ENCODE results near the gene SEC24D. TPM values are rescaled to one million over a fixed set of nuclear protein-coding genes. Genes with fewer than 3 reads are reported as not detected.
A peak's percentile ranks its signal among the peaks of the same experiment; 100 is the strongest.

SEC24D gene
- total RNA-seq, 1 experiment from 2014 or later = 35.8 TPM

- Histone ChIP-seq H3K9me3 (ENCODE audit: low read depth, low read length, poor library complexity, severe bottlenecking) (no peaks in the 10 kb centered on the region), H3K36me3 (ENCODE audit: insufficient read depth, low read length, poor library complexity, severe bottlenecking) (peaks cover 15% of the 10 kb centered on the region), H3K4me3 (ENCODE audit: low read depth, low read length, poor library complexity, severe bottlenecking) (no peak overlapping the region), H3K4me1 (ENCODE audit: insufficient read depth, low read length, poor library complexity, severe bottlenecking) (no peaks in the 10 kb centered on the region), H3K27ac (ENCODE audit: low read depth, low read length, poor library complexity, severe bottlenecking) (no peak overlapping the region), H3K27me3 (replicated peaks; ENCODE audit: insufficient read depth, low read depth, low read length, poor library complexity) (no peaks in the 10 kb centered on the region)
- POLR2A ChIA-PET (ENCODE audit: low non-redundant PET) = no interaction called here
- no peak for TF ChIP-seq EZH2 (IDR thresholded peaks at IDR 0.05; ENCODE audit: borderline replicate concordance, low read depth, low read length, poor library complexity, severe bottlenecking)
- TF ChIP-seq, protein P1, sequence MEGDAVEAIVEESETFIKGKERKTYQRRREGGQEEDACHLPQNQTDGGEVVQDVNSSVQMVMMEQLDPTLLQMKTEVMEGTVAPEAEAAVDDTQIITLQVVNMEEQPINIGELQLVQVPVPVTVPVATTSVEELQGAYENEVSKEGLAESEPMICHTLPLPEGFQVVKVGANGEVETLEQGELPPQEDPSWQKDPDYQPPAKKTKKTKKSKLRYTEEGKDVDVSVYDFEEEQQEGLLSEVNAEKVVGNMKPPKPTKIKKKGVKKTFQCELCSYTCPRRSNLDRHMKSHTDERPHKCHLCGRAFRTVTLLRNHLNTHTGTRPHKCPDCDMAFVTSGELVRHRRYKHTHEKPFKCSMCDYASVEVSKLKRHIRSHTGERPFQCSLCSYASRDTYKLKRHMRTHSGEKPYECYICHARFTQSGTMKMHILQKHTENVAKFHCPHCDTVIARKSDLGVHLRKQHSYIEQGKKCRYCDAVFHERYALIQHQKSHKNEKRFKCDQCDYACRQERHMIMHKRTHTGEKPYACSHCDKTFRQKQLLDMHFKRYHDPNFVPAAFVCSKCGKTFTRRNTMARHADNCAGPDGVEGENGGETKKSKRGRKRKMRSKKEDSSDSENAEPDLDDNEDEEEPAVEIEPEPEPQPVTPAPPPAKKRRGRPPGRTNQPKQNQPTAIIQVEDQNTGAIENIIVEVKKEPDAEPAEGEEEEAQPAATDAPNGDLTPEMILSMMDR (conservative IDR thresholded peaks at IDR 0.05; ENCODE audit: low read depth, low read length) = no peak
- DNase-seq (ENCODE audit: low spot score) = no peak
- no TSS peak for BruUV-seq (replicated peaks)
- CTCF ChIA-PET = no interaction called here
- intact Hi-C loops (cut with micrococcal nuclease; ENCODE audit: unreplicated experiment) = no loop called here
Measured at GRCh38 chr4:118732591-118733330, 103.2 kb downstream of the SEC24D start.

- H3K27ac ChIP-seq (ENCODE audit: low read depth, low read length, poor library complexity, severe bottlenecking) = no peak overlapping the region
- H3K9me3 ChIP-seq (ENCODE audit: low read depth, low read length, poor library complexity, severe bottlenecking) = no peaks in the 10 kb centered on the region
- POLR2A ChIA-PET (ENCODE audit: low non-redundant PET) = no interaction called here
- H3K4me3 ChIP-seq (ENCODE audit: low read depth, low read length, poor library complexity, severe bottlenecking) = no peak overlapping the region
- no peak for TF ChIP-seq EZH2 (IDR thresholded peaks at IDR 0.05; ENCODE audit: borderline replicate concordance, low read depth, low read length, poor library complexity, severe bottlenecking)
- TF ChIP-seq, protein P1 (conservative IDR thresholded peaks at IDR 0.05; ENCODE audit: low read depth, low read length) = no peak
- H3K36me3 ChIP-seq (ENCODE audit: insufficient read depth, low read length, poor library complexity, severe bottlenecking) = peaks cover 17% of the 10 kb centered on the region
- no peak for DNase-seq (ENCODE audit: low spot score)
- BruUV-seq (replicated peaks) = no TSS peak
- intact Hi-C loops (cut with micrococcal nuclease; ENCODE audit: unreplicated experiment) = no loop called here
- no peaks in the 10 kb centered on the region for H3K27me3 ChIP-seq (replicated peaks; ENCODE audit: insufficient read depth, low read depth, low read length, poor library complexity)
- CTCF ChIA-PET = no interaction called here
- H3K4me1 ChIP-seq (ENCODE audit: insufficient read depth, low read length, poor library complexity, severe bottlenecking) = no peaks in the 10 kb centered on the region
Measured at GRCh38 chr4:118730683-118731082, 105.2 kb downstream of the SEC24D start.

DNA sequence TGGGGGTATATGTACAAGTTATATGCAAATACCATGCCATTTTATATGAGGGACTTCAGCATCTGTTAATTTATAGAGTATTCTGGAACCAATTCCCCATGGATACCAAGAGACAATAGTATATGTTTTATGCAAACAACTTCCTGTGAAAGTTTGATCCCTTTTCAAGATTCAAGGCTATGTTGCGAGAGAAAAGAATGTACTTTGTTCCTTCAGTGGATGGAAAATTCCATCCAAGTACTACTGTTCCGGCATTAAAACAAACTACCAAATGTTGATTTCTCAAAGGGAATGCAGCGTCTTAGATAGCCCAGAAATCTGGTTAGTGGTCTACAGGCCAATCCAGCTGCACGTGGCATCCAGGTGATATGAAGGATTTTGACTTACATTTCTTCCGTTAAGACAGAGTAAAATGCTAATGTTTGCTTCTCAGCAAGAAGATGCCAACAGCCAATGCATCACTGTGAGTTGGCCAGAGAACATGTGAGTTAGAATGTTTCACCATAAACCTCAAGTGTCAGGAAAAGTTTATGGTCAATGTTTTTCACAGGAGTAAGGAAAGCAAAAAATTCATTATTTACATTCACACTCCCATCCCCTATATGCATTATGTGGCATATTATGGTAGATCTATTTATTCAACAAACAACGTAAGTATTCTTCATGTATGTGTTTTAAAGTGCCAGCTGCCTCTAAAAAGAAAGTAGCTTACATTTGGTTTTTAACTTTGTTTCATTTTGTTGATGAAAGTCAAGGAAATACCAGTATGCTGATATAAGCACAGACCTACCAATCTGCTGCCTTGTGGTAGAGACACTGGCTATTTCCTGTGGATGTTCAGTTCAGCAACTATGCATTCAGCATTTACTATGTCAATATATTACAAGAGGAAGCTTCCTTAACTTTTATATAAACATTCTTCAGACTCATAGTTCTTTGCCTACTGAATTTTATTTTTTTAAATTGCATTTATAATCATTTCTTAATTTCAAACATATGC is 106.3 kb downstream of the SEC24D start:
- no TSS peak for BruUV-seq (replicated peaks)
- Histone ChIP-seq H3K9me3 (ENCODE audit: low read depth, low read length, poor library complexity, severe bottlenecking) (no peaks in the 10 kb centered on the region), H3K36me3 (ENCODE audit: insufficient read depth, low read length, poor library complexity, severe bottlenecking) (peaks cover 17% of the 10 kb centered on the region), H3K27me3 (replicated peaks; ENCODE audit: insufficient read depth, low read depth, low read length, poor library complexity) (no peaks in the 10 kb centered on the region), H3K4me3 (ENCODE audit: low read depth, low read length, poor library complexity, severe bottlenecking) (no peak overlapping the region), H3K27ac (ENCODE audit: low read depth, low read length, poor library complexity, severe bottlenecking) (no peak overlapping the region), H3K4me1 (ENCODE audit: insufficient read depth, low read length, poor library complexity, severe bottlenecking) (no peaks in the 10 kb centered on the region)
- peak; percentile 4 for DNase-seq (ENCODE audit: low spot score)
- ChIA-PET POLR2A (ENCODE audit: low non-redundant PET) (no interaction called here), CTCF (no interaction called here)
- intact Hi-C loops (cut with micrococcal nuclease; ENCODE audit: unreplicated experiment) = no loop called here
- TF ChIP-seq, protein P1 (conservative IDR thresholded peaks at IDR 0.05; ENCODE audit: low read depth, low read length) = no peak

Data from A673 (cell line).